Mammary epithelial cell (primary cell): Measurements from ENCODE around the gene SFT2D2.

Experiments
- EZH2 ChIP-seq: IDR thresholded peaks from 2 replicates; pipeline ENCODE4 v1.6.1; 2012; ENCODE audit warnings: low read length, inconsistent platforms, borderline replicate concordance
- TF ChIP-seq, protein P1 (sequence below), 2 donors: IDR thresholded peaks in 1 of 2; conservative IDR thresholded peaks in 1 of 2; 2 replicates each; pipeline ENCODE4 v1.5.1; 2011 to 2012; ENCODE audit warnings: inconsistent platforms in 2 of 2, low read length in 2 of 2, mild to moderate bottlenecking in 2 of 2, control low read depth in 1 of 2, low read depth in 1 of 2; ENCODE audit not compliant: insufficient read depth in 1 of 2; ENCODE audit errors: extremely low read depth in 1 of 2

DNA sequence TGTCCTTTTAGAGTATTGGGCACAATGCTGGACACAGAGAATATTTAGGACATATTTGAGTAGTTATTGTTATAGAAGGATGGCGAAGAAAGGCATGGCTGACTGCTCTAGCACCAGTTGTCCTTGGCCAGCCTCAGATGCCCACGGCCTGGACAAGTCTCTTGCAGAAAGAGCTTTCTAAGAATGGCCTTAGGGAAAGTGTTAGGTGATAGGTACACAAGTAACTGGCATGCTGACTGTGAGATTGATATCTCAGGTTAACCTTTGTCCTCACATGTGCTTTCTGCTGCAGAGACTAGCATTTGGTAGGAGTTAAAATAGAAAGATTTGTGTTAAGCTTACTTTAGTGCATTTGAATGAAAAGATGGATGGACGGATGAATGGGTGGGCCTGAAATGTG lies 10.1 kb downstream of the SFT2D2 start:
- no peak for TF ChIP-seq EZH2
- TF ChIP-seq, protein P1, sequence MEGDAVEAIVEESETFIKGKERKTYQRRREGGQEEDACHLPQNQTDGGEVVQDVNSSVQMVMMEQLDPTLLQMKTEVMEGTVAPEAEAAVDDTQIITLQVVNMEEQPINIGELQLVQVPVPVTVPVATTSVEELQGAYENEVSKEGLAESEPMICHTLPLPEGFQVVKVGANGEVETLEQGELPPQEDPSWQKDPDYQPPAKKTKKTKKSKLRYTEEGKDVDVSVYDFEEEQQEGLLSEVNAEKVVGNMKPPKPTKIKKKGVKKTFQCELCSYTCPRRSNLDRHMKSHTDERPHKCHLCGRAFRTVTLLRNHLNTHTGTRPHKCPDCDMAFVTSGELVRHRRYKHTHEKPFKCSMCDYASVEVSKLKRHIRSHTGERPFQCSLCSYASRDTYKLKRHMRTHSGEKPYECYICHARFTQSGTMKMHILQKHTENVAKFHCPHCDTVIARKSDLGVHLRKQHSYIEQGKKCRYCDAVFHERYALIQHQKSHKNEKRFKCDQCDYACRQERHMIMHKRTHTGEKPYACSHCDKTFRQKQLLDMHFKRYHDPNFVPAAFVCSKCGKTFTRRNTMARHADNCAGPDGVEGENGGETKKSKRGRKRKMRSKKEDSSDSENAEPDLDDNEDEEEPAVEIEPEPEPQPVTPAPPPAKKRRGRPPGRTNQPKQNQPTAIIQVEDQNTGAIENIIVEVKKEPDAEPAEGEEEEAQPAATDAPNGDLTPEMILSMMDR (conservative IDR thresholded peaks at IDR 0.05 in 1 of 2, IDR thresholded peaks at IDR 0.05 in 1 of 2; ENCODE audit: extremely low read depth in 1 of 2, insufficient read depth in 1 of 2, low read depth in 1 of 2, low read length in 2 of 2) = no peak
